Esophagus muscularis mucosa (tissue), 4 donors: ENCODE measurements around the gene CBL.

Experiments
- CTCF ChIP-seq, 3 experiments: fragments of 200-600 bp in 2 of 3; fragments of 450-650 bp in 1 of 3; sonication (generic) in 2 of 3; IDR thresholded peaks; one replicate each; pipeline ENCODE4 v1.5.1; 2017 to 2019; ENCODE audit warnings: antibody characterized with exemption in 3 of 3, mild to moderate bottlenecking in 2 of 3, moderate library complexity in 1 of 3
- EP300 ChIP-seq: sonication (generic); formaldehyde crosslinking; IDR thresholded peaks from one replicate; pipeline ENCODE4 v1.6.1; 2017; ENCODE audit warnings: antibody characterized with exemption
- POLR2A ChIP-seq: fragments of 450-650 bp; IDR thresholded peaks from one replicate; pipeline ENCODE4 v1.6.1; 2017; ENCODE audit warnings: antibody characterized with exemption, moderate library complexity, mild to moderate bottlenecking, low read depth
- POLR2AphosphoS5 ChIP-seq, 2 donors: sonication (generic); formaldehyde crosslinking; IDR thresholded peaks; one replicate each; pipeline ENCODE4 v1.6.1; 2017; ENCODE audit warnings: antibody characterized with exemption in 2 of 2

- TF ChIP-seq EP300 (no peak), POLR2A (peak; percentile 59), CTCF (IDR thresholded peaks at IDR 0.05) (peak; percentile 78 to 97 (median 94)), POLR2AphosphoS5 (IDR thresholded peaks at IDR 0.05) (peak; percentile 70 to 94)
These were observed 37.5 kb upstream of the CBL start, which contains the start of gene NLRX1 for GRCh38 chr11:119168471-119169281.
